GM12878 (cell line): ENCODE measurements around the gene IQCH. TPM values are rescaled to one million over a fixed set of nuclear protein-coding genes. Genes with fewer than 3 reads are reported as not detected.

Source experiments
- ATAC-seq: fragments of 200-7000 bp; cut with Tn5 transposase; 3 replicates; pipeline ENCODE4 v1.9.1; 2020; ENCODE audit warnings: mild to moderate bottlenecking, moderate library complexity
- BruUV-seq: library from RNA; stranded (reverse); fragments of 400-500 nt; replicated peaks from 2 replicates; lab custom pipeline; 2021; lab: Mats Ljungman, UMichigan
- CTCF ChIA-PET: fragments of 300-600 bp; sonication (Branson Sonifier 250); formaldehyde crosslinking; extraction: SDS; loops from one replicate; lab custom pipeline; 2021; ENCODE audit warnings: inconsistent platforms; lab: Yijun Ruan, JAX
- POLR2A ChIA-PET: fragments of 350-600 bp; formaldehyde crosslinking; extraction: SDS; loops from one replicate; lab custom pipeline; 2021; ENCODE audit warnings: inconsistent platforms; lab: Charles Lee
- RAD21 ChIA-PET: fragments of 300-600 bp; sonication (Branson Sonifier 250); formaldehyde crosslinking; loops from one replicate; lab custom pipeline; 2023; ENCODE audit warnings: antibody characterized with exemption; ENCODE audit not compliant: unreplicated experiment; lab: Charles Lee
- SMC1A ChIA-PET: fragments of 300-600 bp; sonication (Branson Sonifier 250); formaldehyde crosslinking; loops from one replicate; lab custom pipeline; 2023; ENCODE audit not compliant: unreplicated experiment, uncharacterized antibody; lab: Charles Lee
- DNase-seq: peaks from one replicate; pipeline ENCODE4 v3.0.0-alpha.2; 2011; ENCODE audit warnings: low read depth, low spot score
- FAIRE-seq: peaks from 3 replicates; lab custom pipeline; 2011; peaks lifted over from hg19 to GRCh38; lab: Jason Lieb, UNC
- H2AFZ ChIP-seq: 2 replicates; pipeline ENCODE4 v1.6.0; 2011; ENCODE audit warnings: low read depth, low read length, control low read depth; ENCODE audit not compliant: control insufficient read depth
- H3K27ac ChIP-seq: 2 replicates; pipeline ENCODE4 v1.5.1; 2011; ENCODE audit warnings: control low read depth; ENCODE audit not compliant: control insufficient read depth, insufficient read depth
- H3K27me3 ChIP-seq, 2 experiments: replicated peaks in 1 of 2; 2 replicates each; pipeline versions ENCODE4 v1.6.0 to v1.6.1; 2011; ENCODE audit warnings: low read length in 1 of 2; ENCODE audit not compliant: control insufficient read depth in 2 of 2, insufficient read depth in 2 of 2
- H3K36me3 ChIP-seq, 2 experiments: 2 replicates each; pipeline ENCODE4 v1.5.1; 2011; ENCODE audit warnings: low read length in 1 of 2; ENCODE audit not compliant: control insufficient read depth in 2 of 2, insufficient read depth in 2 of 2
- H3K4me1 ChIP-seq: 2 replicates; pipeline ENCODE4 v1.6.1; 2011; ENCODE audit warnings: mild to moderate bottlenecking, low read length, moderate library complexity, mixed read lengths; ENCODE audit not compliant: control insufficient read depth, insufficient read depth
- H3K4me2 ChIP-seq: 2 replicates; pipeline ENCODE4 v1.6.0; 2011; ENCODE audit warnings: control low read depth; ENCODE audit not compliant: control insufficient read depth, insufficient read depth
- H3K4me3 ChIP-seq: fragments of 200-600 bp; sonication (generic); 2 replicates; pipeline ENCODE4 v1.5.1; 2016
- H3K79me2 ChIP-seq: 2 replicates; pipeline ENCODE4 v1.6.0; 2011; ENCODE audit warnings: low read length; ENCODE audit not compliant: control insufficient read depth, insufficient read depth
- H3K9ac ChIP-seq: 2 replicates; pipeline ENCODE4 v1.8.0; 2011; ENCODE audit warnings: low read length, control low read depth, mixed read lengths; ENCODE audit not compliant: control insufficient read depth, insufficient read depth
- H3K9me3 ChIP-seq: replicated peaks from 3 replicates; pipeline ENCODE4 v1.5.1; 2011; ENCODE audit warnings: mild to moderate bottlenecking, low read length; ENCODE audit not compliant: control insufficient read depth, insufficient read depth
- H4K20me1 ChIP-seq: 2 replicates; pipeline ENCODE4 v1.6.0; 2011; ENCODE audit not compliant: control insufficient read depth, insufficient read depth
- E4F1 ChIP-seq: fragments of 450-650 bp; IDR thresholded peaks from 2 replicates; pipeline ENCODE4 v1.6.1; 2018; ENCODE audit warnings: borderline replicate concordance, mild to moderate bottlenecking; ENCODE audit not compliant: partially characterized antibody
- ELK1 ChIP-seq: IDR thresholded peaks from 2 replicates; pipeline ENCODE4 v1.6.1; 2012; ENCODE audit warnings: low read depth, low read length, improper control_type of control experiment
- EP300 ChIP-seq, 2 experiments: fragments of 150-350 bp in 1 of 2; IDR thresholded peaks; 2 replicates each; pipeline ENCODE4 v1.6.1; 2011 to 2012; ENCODE audit warnings: low read depth in 2 of 2, low read length in 2 of 2, borderline replicate concordance in 1 of 2, improper control_type of control experiment in 1 of 2, inconsistent platforms in 1 of 2; ENCODE audit not compliant: control insufficient read depth in 1 of 2
- KDM1A ChIP-seq: fragments of 200-600 bp; sonication (generic); IDR thresholded peaks from 2 replicates; pipeline ENCODE4 v1.6.1; 2016; ENCODE audit warnings: borderline replicate concordance
- MAX ChIP-seq: IDR thresholded peaks from 2 replicates; pipeline ENCODE4 v1.6.1; 2012; ENCODE audit warnings: low read depth, low read length, improper control_type of control experiment
- NBN ChIP-seq: fragments of 450-650 bp; IDR thresholded peaks from 2 replicates; pipeline ENCODE4 v1.6.1; 2016
- NFIC ChIP-seq: IDR thresholded peaks from 2 replicates; pipeline ENCODE4 v1.6.1; 2012; ENCODE audit warnings: low read depth, mild to moderate bottlenecking, inconsistent platforms, low read length, moderate library complexity
- PML ChIP-seq: IDR thresholded peaks from 2 replicates; pipeline ENCODE4 v1.6.1; 2012; ENCODE audit warnings: low read length, inconsistent platforms
- RAD51 ChIP-seq: fragments of 450-650 bp; IDR thresholded peaks from 2 replicates; pipeline ENCODE4 v1.6.1; 2016; ENCODE audit warnings: moderate library complexity, mild to moderate bottlenecking, inconsistent platforms
- RB1 ChIP-seq: fragments of 450-650 bp; formaldehyde crosslinking; IDR thresholded peaks from 2 replicates; pipeline ENCODE4 v1.6.1; 2017; ENCODE audit warnings: mild to moderate bottlenecking, borderline replicate concordance
- RCOR1 ChIP-seq: conservative IDR thresholded peaks from 2 replicates; pipeline ENCODE4 v1.6.1; 2012; ENCODE audit warnings: low read depth, low read length, improper control_type of control experiment
- RUNX3 ChIP-seq: IDR thresholded peaks from 2 replicates; pipeline ENCODE4 v1.6.1; 2012; ENCODE audit warnings: low read length, inconsistent platforms
- SMARCA5 ChIP-seq: fragments of 450-650 bp; IDR thresholded peaks from 2 replicates; pipeline ENCODE4 v1.6.1; 2017; ENCODE audit warnings: mild to moderate bottlenecking
- TCF3 ChIP-seq: IDR thresholded peaks from 2 replicates; pipeline ENCODE4 v1.6.1; 2012; ENCODE audit warnings: low read depth, mild to moderate bottlenecking, low read length, borderline replicate concordance; ENCODE audit not compliant: insufficient read depth
- ZNF207 ChIP-seq: fragments of 450-650 bp; IDR thresholded peaks from 2 replicates; pipeline ENCODE4 v1.6.1; 2014; ENCODE audit warnings: antibody characterized with exemption, mild to moderate bottlenecking, borderline replicate concordance
- ZNF687 ChIP-seq: fragments of 450-650 bp; IDR thresholded peaks from 2 replicates; pipeline ENCODE4 v1.6.1; 2017; ENCODE audit warnings: mild to moderate bottlenecking, moderate library complexity
- ZZZ3 ChIP-seq: IDR thresholded peaks from 2 replicates; pipeline ENCODE4 v1.6.1; 2011; ENCODE audit warnings: low read depth; ENCODE audit not compliant: control insufficient read depth, insufficient read length
- WGBS: methylation state at CpG from one replicate; pipeline ENCODE4 v1.1.6; 2016; ENCODE audit warnings: low lambda C conversion rate; ENCODE audit not compliant: insufficient replicate concordance, insufficient coverage; ENCODE audit errors: missing lambda C conversion rate; 5-methylcytosine and 5-hydroxymethylcytosine counted together
- in situ Hi-C: fragments of 300-500 bp; cut with MboI; formaldehyde crosslinking; loops from 9 replicates; pipeline ENCODE4 v1.14.3; 2018; ENCODE audit warnings: mixed read lengths
- intact Hi-C: fragments of 100-400 bp; cut with micrococcal nuclease; formaldehyde crosslinking; loops from one replicate; pipeline ENCODE4 v1.14.2; 2022; ENCODE audit not compliant: unreplicated experiment
- polyA plus RNA-seq, 11 experiments: library from polyadenylated mRNA; depleted of rRNA in 4 of 11; unstranded in 6 of 11; stranded (reverse) in 5 of 11; fragments of >200 nt; fragmentation: Nextera tagmentation in 4 of 11; fragmentation: Illumina TruSeq in 1 of 11; extraction: Ambion mirVana in 4 of 11; extraction: Trizol in 1 of 11; gene quantifications; 1 replicate in 1 of 11; 2 replicates in 10 of 11; pipeline versions ENCODE4 v1.2.1 to v1.2.3, GENCODE V29; 2011 to 2016; ENCODE audit warnings: inconsistent platforms in 2 of 11, missing spikeins in 2 of 11, low read depth in 1 of 11
- total RNA-seq, 4 experiments: library from RNA; depleted of rRNA in 3 of 4; stranded (reverse); fragments of >200 nt in 3 of 4; fragmentation: Illumina TruSeq in 1 of 4; extraction: Trizol in 1 of 4; gene quantifications; 2 replicates each; pipeline versions ENCODE4 v1.2.1 to v1.2.3, GENCODE V29; 2013 to 2021

The IQCH gene
- total and polyA plus RNA-seq, 10 of the 15 experiments (the other 5 are each of a cell fraction or from before 2014, with no cell fraction given), result 0.29 to 1.3 (median 0.99) TPM

- no peaks in the 10 kb centered on the region for H3K27me3 ChIP-seq
- H3K4me3 ChIP-seq, result no peak overlapping the region
- ChIA-PET CTCF (no interaction called here), POLR2A (no interaction called here), RAD21 (no interaction called here), SMC1A (interaction anchor here (1.0 kb wide), 1 partner anchor 79 kb away, joined by 3 read pairs; no protein-coding TSS in a partner anchor)
- BruUV-seq, result no TSS peak
- WGBS, result 38% methylated on average over 8 of the region's 8 CpGs
- ATAC-seq, result no peak
- H3K79me2 ChIP-seq, result no peaks in the 10 kb centered on the region
- no peak for DNase-seq
- H4K20me1 ChIP-seq, result no peaks in the 10 kb centered on the region
- no peaks in the 10 kb centered on the region for H3K4me1 ChIP-seq
- H3K4me2 ChIP-seq, result no peak overlapping the region
- no peak overlapping the region for H2AFZ ChIP-seq
- FAIRE-seq, result no peak
- intact Hi-C loops, result no loop called here
- no peak overlapping the region for H3K27ac ChIP-seq
- H3K36me3 ChIP-seq, result no peaks in the 10 kb centered on the region
- no peak overlapping the region for H3K9ac ChIP-seq
- no peaks in the 10 kb centered on the region for H3K9me3 ChIP-seq
- in situ Hi-C loops, result no loop called here
- TF ChIP-seq EP300 (IDR thresholded peaks at IDR 0.05; ENCODE audit: borderline replicate concordance in 1 of 2, control insufficient read depth in 1 of 2, low read depth in 2 of 2, low read length in 2 of 2), result no peak
- TF ChIP-seq RB1, result no peak
- no peak for TF ChIP-seq RUNX3
- TF ChIP-seq PML, result no peak
- TF ChIP-seq TCF3, result no peak
- no peak for TF ChIP-seq RAD51
- no peak for TF ChIP-seq ELK1
- no peak for TF ChIP-seq NBN
- no peak for TF ChIP-seq KDM1A
- TF ChIP-seq NFIC, result no peak
- TF ChIP-seq ZZZ3, result no peak
- no peak for TF ChIP-seq ZNF687
- TF ChIP-seq RCOR1, result no peak
- no peak for TF ChIP-seq ZNF207
- TF ChIP-seq E4F1, result no peak
- TF ChIP-seq MAX, result no peak
- TF ChIP-seq SMARCA5, result no peak
- TF ChIP-seq, all 136 proteins: peak for 0
These were observed 105.0 kb downstream of the IQCH start for GRCh38 chr15:67359431-67360079.
